ENCODE data around the gene ANKH. TPM values are rescaled to one million over a fixed set of nuclear protein-coding genes. Genes with fewer than 3 reads are reported as not detected.

The ANKH gene
- total RNA-seq, 1 experiment from 2014 or later = 65.2 TPM

GRCh38 chr5:14890846-14891245, 19.3 kb upstream of the ANKH start:
- Histone ChIP-seq H2AFZ (ENCODE audit: low read depth, low read length, poor library complexity, severe bottlenecking) (no peak overlapping the region), H3K9me3 (ENCODE audit: control insufficient read depth in 1 of 2, insufficient read depth in 1 of 2, low read depth in 1 of 2, low read length in 2 of 2) (no peaks in the 10 kb centered on the region), H3K9me2 (ENCODE audit: insufficient read depth) (no peaks in the 10 kb centered on the region), H3K4me1 (ENCODE audit: control insufficient read depth in 1 of 2, insufficient read depth in 2 of 2, low read length in 2 of 2) (no peaks in the 10 kb centered on the region), H3K4me2 (ENCODE audit: low read length) (no peak overlapping the region), H3K4me3 (replicated peaks in 1 of 2; ENCODE audit: low read depth in 1 of 2, low read length in 2 of 2) (no peak overlapping the region), H3K79me2 (ENCODE audit: insufficient read depth, low read length) (no peaks in the 10 kb centered on the region), H3K27ac (ENCODE audit: low read depth, low read length) (no peak overlapping the region), H3K27me3 (ENCODE audit: insufficient read depth, low read length) (no peaks in the 10 kb centered on the region), H3K9ac (ENCODE audit: low read length) (no peak overlapping the region), H3K36me3 (ENCODE audit: control insufficient read depth in 1 of 2, insufficient read depth in 2 of 2, low read length in 2 of 2) (no peaks in the 10 kb centered on the region), H4K20me1 (ENCODE audit: insufficient read depth) (no peaks in the 10 kb centered on the region)
- ATAC-seq (no peak), DNase-seq (ENCODE audit: low read depth, low spot score) (no peak)
- POLR2A ChIA-PET = no interaction called here
- RAD21 ChIA-PET (ENCODE audit: low non-redundant PET in 1 of 2, low total read pairs in 2 of 2, uncharacterized antibody in 2 of 2, unreplicated experiment in 2 of 2) = no interaction called here
- intact Hi-C loops (cut with micrococcal nuclease) = no loop called here
- TF ChIP-seq CEBPB (IDR thresholded peaks at IDR 0.05; ENCODE audit: low read depth) (no peak), EGR1 (IDR thresholded peaks at IDR 0.05; ENCODE audit: low read depth) (no peak), FOSL1 (IDR thresholded peaks at IDR 0.05; ENCODE audit: low read depth) (no peak), ZNF274 (IDR thresholded peaks at IDR 0.05; ENCODE audit: low read depth, low read length) (no peak), YY1 (IDR thresholded peaks at IDR 0.05; ENCODE audit: extremely low read depth, insufficient replicate concordance, low read depth, low read length) (no peak), ZFX (IDR thresholded peaks at IDR 0.05) (no peak), SIN3A (IDR thresholded peaks at IDR 0.05; ENCODE audit: low read depth) (no peak), RAD21 (IDR thresholded peaks at IDR 0.05; ENCODE audit: low read depth) (no peak), POLR2AphosphoS5 (IDR thresholded peaks at IDR 0.05; ENCODE audit: low read depth, low read length) (no peak), CTCF (IDR thresholded peaks at IDR 0.05 in 2 of 3, conservative IDR thresholded peaks at IDR 0.05 in 1 of 3; ENCODE audit: borderline replicate concordance in 1 of 3, insufficient read depth in 1 of 3, low read depth in 2 of 3, low read length in 2 of 3) (no peak), ATF3 (IDR thresholded peaks at IDR 0.05) (no peak), EZH2phosphoT487 (IDR thresholded peaks at IDR 0.05; ENCODE audit: borderline replicate concordance) (no peak), CBX3 (IDR thresholded peaks at IDR 0.05; ENCODE audit: low read depth) (no peak), REST (IDR thresholded peaks at IDR 0.05; ENCODE audit: low read depth) (no peak), POLR2A (IDR thresholded peaks at IDR 0.05; ENCODE audit: borderline replicate concordance, extremely low read depth, insufficient read depth, insufficient read length) (no peak)
- BruUV-seq (replicated peaks) = no TSS peak
- CTCF ChIA-PET = no interaction called here
